HG03460 (cell line): ENCODE measurements around the gene ISG15.

Experiments
- ATAC-seq: cut with Tn5 transposase; IDR thresholded peaks from one replicate; pipeline ENCODE4 v1.9.1; 2021; ENCODE audit not compliant: unreplicated experiment

ISG15 gene

DNA sequence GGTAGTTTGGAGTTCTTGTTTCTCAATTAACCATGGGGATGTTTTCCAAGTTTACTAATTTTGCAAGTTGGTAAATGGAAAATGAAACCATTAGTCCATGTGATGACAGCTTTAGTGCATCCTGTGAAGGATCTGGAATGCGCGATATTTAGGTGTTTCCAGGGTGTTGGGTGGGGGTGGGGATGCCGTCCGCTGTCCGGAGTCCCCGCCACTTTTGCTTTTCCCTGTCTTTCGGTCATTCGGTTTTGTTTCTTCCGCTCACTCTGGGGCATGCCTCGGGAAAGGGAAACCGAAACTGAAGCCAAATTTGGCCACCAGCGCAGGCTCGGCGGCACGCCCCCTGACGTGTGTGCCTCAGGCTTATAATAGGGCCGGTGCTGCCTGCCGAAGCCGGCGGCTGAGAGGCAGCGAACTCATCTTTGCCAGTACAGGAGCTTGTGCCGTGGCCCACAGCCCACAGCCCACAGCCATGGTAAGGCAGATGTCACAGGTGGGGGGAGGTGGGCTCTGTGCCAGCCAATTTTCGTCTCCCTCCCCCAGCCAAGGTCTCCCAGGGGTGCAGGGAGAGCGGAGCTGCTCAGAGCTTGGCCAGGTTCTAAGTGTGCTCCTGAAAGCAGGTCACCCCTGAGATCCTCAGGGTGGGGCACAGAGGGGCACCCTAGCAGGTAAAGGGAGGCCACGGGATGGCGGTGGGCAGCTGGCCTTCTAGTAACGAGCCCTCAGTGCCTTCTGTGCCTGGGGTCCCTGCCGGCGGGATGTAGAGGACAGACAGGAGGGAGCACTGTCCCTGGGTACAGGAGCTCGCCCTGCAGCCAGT lies at the start of gene ISG15:
Gene ISG15 (plus strand): TSS at position 393 of the 817 bp plus-strand sequence. CDS start 77 bp downstream, at position 470.
- ATAC-seq = peak; percentile 77

DNA sequence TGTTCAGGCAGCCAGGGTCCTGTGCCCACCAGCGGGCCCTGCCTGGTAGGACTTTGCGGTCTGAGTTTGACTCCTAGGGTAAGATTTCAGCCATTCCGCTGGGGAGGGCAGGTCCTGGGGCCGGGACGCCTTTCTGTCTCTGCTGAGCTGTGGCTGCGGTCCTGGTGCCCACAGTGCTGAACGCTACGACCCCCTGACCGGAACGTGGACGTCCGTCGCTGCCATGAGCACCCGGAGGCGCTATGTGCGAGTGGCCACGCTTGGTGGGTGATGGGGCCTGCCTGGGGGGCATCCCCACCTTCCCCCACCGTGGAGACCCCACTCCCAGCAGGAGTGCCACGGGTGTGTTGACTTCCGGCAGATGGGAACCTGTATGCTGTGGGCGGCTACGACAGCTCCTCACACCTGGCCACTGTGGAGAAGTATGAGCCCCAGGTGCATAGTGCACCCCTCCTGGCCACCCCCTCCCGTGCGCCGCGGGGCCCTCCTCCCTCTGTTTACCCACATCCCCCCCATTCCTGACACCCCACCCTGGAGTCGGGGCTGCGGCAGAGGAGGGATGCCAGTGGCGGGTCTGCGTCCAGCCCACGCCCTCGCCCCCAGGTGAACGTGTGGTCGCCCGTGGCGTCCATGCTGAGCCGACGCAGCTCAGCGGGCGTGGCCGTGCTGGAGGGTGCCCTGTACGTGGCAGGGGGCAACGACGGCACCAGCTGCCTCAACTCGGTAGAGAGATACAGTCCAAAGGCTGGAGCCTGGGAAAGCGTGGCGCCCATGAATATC lies 49.4 kb upstream of the ISG15 start:
- ATAC-seq = no peak

DNA sequence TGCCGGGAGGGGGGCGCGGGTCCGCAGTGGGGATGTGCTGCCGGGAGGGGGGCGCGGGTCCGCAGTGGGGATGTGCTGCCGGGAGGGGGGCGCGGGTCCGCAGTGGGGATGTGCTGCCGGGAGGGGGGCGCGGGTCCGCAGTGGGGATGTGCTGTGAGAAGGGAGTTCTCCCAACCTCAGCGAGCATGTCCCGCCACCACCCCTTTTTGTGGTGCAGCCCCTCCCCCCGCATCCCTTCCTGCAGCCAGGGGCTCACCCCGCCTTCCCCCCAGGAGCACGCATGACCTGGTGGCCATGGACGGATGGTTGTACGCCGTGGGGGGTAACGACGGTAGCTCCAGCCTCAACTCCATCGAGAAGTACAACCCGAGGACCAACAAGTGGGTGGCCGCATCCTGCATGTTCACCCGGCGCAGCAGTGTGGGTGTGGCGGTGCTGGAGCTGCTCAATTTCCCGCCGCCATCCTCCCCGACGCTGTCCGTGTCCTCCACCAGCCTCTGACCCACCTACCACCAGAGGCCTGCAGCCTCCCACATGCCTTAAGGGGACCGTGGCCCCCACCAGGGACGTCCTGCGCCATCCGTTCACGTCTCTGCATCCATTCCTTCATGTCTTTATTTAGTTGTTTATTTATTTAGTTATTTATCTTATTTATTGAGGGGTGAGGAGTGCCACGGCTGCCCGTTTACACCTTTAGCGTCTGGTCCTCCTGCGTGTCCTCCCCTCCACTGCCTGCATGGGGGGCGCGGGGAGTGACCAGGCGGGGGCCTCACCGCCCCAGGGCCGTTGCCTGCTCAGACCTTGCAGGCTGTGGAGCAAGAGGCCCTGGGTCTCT lies 48.4 kb upstream of the ISG15 start:
- ATAC-seq = no peak

DNA sequence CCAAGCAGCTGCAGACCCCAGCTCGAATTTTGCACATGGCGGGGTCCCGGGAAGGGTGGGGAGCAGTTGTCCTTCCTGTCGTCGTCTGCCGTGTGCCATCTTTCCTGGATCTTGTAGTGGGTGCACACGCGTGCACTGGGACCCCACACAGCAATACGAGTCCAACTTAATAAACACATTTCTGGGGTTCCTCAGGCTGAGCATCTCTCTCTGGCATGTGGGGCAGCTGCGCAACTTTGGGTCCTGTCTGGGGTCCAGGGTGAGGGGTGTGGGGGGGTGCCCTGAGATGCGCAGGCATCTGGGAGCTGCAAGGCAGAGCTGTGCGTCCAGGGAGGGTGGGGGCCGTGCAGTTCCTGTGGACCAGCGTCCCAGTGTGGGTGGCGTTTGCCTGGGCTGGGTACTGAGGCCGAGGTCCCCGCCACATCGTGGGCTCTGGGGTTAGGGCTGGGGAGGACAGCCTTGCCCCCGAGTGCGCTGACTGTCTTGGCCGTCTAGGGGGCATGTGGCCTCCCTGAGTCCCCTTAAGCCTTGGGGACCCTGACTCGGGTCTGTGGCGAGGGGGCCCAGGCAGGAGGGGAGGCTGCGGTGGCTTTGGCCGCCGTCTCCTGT lies 47.7 kb upstream of the ISG15 start:
- no peak for ATAC-seq

DNA sequence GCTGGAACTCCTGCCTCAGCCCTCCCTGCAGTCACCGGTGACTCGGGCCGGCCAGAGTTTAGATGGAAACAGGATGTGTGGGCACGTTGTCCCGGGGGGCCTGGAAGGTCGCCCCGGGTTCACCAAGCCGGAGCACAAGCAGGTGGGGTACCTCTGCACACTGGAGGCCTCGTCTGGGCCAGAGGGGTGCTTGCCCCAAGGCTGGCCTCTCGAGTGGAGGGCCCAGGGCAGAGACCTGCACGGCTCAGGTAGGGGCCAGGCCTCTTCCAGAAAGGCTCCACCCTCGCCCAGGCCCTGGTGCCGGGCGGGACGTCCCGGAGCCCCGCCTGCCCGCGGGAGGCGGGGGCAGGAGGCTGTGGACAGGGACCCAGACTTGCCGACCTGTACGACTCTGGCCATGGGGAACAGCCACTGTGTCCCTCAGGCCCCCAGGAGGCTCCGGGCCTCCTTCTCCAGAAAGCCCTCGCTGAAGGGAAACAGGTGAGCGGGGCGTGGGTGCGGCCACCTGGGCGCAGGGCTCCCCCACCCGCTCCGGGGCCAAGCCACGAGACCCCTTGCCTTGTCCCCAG lies 47.1 kb upstream of the ISG15 start, which contains the start of gene PLEKHN1:
Gene PLEKHN1 (plus strand): TSS at position 348 of the 569 bp plus-strand sequence. CDS start 50 bp downstream, at position 398.
- ATAC-seq = peak; percentile 35

DNA sequence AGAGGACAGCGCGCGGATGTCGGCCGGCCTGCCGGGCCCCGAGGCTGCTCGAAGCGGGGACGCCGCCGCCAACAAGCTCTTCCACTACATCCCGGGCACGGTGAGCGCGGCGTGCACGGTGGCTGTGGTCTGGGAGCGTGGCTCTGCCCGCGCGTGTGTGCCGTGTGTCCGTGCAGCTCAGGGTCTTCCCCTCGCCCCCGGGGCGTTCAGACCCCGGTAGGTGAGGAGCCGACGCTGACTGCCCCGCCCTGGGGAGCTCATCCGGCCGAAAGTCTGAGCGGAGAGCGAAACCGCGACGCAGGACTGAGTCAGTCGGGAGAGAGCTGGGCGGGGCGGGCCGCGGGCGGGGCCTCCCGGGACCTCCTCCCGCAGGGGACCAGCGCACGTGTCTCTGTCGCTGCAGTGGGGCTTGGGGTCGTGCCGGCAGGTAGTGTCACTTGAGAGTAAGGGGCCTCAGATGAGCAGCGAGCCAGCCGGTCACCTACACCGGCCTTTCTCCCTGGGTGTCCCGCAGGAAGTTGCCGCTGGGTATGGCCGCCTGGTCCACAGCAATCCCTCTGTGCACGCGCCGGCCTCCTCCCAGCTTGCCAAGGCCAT lies 46.5 kb upstream of the ISG15 start:
- peak; percentile 60 for ATAC-seq

DNA sequence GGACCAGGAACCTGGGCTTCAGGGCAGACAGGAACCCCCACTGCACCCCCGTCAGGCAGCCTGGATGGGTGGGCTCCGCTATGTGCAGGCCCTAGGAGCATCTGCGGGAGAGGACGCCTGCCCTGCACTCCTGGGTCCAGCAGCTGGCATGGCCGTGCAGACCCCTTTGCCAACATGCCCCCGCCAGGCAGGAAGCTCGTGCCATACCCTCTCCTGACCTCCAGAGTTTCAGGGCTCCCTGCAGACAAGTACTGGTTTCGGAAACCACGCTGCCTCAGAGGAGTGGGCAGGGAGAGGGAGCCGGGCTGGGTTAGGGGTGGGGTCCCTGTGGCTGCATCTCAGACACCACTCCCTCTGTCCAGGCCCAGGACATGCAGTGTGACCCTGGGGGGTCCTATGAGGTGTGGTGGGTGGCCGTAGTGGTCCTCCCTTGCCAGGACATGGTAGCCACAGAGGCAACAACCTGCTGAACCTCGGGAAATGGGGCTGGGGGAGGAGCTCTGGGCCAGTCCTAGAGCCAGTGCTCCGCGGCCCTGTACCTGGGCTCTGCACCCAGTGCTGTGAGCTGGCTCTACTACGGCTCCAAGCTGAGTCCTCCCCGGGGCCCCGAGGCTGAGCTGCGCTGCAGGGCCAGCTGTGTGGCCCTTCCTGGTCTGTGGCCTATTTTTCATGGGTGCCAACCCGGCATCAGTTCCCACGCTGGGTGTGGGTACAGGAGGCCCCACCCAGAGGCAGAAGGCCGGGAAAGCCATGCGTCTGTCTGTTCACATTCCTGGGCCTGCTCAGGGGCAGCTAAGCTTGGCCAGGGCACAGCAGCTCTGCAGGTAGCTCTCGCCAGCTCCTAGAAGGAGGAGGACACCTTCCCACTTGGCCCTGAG lies 45.6 kb upstream of the ISG15 start:
- ATAC-seq = no peak

DNA sequence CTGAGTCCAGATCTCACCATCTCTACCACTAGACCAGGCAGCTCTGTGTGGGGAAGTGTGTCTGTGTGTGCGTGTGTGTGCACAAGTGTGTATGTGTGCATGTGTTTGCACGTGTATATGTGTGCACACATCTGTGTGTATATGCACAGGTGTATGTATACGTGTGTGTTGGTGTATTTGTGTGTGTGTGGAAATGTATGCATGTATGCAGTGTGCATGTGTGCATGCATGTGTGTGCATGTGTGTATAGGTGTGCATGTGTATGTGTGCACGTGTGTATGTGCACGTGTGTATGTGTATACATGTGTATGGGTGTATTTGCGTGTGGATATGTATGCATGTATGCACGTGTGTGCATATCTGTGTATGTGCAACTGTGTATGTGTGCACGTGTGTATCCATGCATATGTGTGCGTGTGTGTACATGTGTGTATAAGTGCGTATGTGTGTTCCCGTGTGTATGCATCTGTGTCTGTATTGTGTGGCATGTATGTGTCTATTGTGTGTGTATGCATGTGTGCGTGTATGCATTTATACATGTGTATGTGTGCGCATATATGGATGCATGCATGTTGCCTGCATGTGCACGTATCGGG lies 43.9 kb upstream of the ISG15 start:
- ATAC-seq = no peak

DNA sequence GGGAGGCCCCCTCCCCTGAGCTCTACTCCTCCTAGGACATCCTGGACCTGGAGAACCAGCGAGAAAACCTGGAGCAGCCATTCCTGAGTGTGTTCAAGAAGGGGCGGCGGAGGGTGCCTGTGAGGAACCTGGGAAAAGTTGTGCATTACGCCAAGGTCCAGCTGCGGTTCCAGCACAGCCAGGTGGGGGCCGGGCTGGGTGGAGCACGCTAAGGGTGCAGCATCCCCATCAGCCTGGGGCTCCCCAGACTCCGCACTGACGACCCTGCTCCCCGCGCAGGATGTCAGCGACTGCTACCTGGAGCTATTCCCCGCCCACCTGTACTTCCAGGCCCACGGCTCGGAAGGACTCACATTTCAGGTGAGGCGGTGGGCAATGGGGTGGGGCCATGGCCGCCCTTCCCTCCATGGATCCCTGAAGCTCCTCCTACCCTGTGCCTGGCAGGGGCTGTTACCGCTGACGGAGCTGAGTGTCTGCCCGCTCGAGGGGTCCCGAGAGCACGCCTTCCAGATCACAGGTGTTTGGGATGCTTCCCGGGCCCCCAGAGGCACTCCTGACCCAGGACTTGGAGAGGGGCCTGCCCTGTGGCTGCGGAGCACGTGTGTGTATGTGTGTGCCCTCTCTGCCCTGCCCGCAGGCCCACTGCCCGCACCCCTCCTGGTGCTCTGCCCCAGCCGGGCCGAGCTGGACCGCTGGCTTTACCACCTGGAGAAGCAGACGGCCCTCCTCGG lies 42.9 kb upstream of the ISG15 start:
- no peak for ATAC-seq

DNA sequence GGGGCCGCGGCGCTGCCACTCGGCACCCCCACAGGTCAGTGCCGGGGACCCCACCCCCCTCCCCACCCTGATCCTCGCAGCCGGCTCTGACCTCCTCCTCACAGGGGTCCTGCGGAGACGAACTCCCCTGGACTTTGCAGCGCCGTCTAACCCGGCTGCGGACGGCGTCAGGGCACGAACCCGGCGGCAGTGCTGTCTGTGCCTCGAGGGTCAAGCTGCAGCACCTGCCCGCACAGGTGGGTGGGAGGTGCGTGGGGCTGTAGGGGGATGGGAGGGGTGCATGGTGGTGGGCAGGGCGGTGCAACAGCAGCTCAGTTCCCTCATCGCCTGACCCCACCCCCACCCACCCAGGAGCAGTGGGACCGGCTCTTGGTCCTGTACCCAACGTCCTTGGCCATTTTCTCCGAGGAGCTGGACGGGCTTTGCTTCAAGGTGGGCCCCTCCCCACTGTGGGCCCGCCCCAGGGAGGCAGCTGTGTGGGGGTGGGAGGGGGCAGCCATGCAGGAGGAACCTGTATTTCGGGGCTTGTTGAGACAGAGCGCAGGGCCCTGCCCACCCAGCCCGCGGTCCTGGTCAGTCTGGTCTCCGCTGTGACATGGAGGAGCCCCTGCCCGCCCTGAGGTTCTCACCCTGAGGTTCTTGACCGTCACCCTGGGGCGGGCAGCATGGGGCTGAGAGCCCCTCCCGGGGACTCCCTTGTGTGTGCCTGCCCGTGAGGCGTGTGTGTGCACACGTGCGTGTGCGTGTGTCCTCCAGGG lies 42.1 kb upstream of the ISG15 start:
- ATAC-seq = no peak

DNA sequence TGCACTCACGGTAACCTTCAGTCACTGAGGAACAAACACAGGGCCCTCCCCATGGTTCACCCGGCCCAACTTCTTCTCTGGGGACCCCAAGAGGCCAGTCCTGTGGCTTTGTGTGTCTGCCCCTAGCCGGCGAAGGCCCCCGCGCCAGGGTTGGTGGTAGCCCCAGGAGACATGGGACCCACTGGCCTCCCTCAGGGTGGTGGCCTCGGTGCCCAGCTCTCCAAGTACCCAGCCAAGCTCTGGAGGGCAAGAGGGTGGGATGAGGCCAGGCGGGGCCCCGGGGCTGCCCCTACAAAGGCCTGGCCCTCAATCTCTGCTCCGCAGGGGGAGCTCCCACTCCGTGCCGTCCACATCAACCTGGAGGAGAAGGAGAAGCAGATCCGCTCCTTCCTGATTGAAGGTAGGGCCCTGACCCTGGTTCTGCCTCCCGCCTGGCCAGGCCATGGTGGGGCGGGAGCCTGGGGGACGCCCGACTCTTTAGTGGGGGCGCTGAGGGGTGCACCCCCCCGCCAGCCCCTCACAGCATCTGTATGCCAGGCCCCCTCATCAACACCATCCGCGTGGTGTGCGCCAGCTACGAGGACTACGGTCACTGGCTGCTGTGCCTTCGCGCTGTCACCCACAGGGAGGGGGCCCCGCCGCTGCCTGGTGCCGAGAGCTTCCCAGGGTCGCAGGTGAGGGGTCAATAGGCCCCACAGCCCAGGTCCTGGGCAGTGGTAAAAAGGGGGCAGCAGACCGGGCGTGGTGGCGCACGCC lies 41.4 kb upstream of the ISG15 start:
- no peak for ATAC-seq

DNA sequence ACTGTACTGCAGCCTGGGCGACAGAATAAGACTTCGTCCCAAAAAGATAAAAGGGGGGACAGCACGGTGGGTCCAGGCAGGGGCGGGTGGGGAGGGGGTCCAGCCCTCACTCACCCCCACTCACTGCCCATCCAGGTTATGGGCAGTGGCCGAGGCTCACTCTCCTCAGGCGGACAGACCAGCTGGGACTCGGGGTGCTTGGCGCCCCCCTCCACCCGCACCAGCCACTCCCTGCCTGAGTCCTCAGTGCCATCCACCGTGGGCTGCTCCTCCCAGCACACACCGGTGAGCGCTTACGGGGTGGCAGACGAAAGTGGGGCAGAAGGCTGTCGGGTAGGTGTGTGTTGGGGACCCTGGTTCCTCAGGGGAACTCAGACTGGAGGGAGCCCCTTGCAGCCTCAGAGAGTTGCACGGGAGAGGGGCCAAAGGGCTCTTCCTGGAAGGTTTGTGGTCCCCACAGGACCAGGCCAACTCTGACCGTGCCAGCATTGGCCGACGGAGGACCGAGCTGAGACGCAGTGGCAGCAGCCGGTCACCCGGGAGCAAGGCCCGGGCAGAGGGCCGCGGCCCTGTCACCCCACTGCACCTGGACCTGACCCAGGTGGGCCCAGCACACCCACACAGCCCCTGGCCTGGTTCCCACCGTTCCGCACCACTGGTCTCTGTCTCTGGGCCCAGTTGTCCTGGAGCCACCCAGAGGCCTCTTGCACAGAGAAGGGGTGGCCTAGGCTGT lies 40.4 kb upstream of the ISG15 start:
- no peak for ATAC-seq

DNA sequence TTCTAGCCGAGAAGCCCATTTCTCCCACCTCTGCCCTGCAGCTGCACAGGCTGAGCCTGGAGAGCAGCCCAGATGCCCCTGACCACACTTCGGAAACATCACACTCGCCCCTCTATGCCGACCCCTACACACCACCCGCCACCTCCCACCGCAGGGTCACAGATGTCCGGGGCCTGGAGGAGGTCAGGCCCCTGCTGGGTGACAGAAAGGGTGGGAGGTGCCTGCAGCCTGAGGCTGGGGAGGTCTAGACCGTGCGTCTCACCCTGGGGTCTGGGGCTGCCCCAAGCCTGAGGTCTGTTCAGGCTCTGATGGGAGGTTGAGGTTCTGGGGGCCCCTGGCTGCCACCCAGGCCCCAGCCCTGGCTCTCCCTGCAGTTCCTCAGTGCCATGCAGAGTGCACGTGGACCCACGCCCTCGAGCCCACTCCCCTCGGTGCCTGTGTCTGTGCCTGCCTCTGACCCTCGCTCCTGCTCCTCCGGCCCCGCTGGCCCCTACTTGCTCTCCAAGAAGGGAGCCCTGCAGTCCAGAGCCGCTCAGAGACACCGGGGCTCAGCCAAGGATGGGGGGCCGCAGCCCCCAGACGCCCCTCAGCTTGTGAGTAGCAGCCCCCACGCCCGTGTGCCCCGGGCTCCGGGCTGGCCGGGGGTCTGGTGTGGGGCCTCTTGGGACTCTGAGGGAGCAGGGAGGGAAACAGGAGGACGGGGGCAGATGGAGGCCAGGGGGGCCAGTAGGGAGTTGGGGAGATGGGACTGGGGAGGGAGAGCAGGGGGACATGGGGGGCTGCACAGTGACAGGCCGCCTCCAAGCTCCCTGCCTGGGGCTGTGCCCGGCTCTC lies 39.6 kb upstream of the ISG15 start:
- ATAC-seq = no peak

DNA sequence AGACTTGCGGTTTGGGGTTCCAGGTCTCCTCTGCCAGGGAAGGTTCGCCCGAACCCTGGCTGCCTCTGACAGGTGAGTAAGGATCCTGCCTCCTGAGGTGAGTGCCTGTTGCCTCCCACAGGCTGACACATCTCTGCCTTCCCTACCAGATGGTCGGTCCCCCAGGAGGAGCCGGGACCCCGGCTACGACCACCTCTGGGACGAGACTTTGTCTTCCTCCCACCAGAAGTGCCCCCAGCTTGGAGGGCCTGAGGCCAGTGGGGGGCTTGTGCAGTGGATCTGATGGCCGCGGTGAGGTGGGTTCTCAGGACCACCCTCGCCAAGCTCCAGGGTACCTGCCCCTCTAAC lies 39.0 kb upstream of the ISG15 start:
- no peak for ATAC-seq

DNA sequence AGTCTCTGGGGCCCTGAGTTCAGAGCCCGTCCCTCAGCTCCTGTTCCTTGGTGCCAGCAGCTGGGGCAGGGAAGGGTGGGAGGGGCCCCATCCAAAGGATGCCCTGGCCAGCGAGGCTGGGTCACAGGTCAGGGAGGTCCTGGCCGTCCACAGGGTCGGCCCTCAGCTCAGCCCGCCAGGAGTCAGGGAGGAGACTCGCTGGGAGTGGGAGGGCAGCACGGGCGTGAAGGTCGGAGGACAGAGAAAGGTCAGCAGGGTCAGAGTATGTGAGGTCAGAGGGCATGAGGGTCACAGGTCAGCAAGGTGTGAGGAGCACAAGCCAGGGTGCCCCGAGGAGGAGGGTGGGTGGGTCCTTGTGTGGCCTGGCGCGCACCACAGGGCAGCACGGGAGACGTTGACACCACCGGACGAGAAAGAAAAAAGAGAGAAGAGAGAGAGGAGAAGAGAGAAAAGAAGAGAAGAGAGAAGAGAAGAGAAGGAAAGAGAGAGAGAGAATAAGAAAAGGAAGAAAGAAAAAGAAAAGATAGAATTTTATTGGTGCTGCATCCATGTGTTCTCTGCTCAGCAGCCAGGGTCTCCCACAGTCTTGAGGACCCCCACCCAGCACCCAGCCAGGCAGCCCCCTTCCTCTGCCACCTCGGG lies 38.5 kb upstream of the ISG15 start:
- no peak for ATAC-seq
